Measurements from ENCODE around the gene MARCHF11. TPM values are rescaled to one million over a fixed set of nuclear protein-coding genes. Genes with fewer than 3 reads are reported as not detected.

MARCHF11 gene
- total RNA-seq, 4 donors from 2014 or later: not detected

GRCh38 chr5:16081376-16081955 is 98.1 kb downstream of the MARCHF11 start:
- no peaks in the 10 kb centered on the region for H3K27me3 ChIP-seq
- no peaks in the 10 kb centered on the region for H3K4me1 ChIP-seq
- H3K27ac ChIP-seq: no peak overlapping the region
- DNase-seq: no peak
- 86 to 87% methylated on average over 10 of the region's 10 CpGs for WGBS, 2 donors (ENCODE audit: low coverage in 1 of 2)
- H3K4me3 ChIP-seq: no peak overlapping the region
- intact Hi-C loops (cut with DNase I; ENCODE audit: low total_unique reads): no loop called here
- no peaks in the 10 kb centered on the region for H3K9me3 ChIP-seq
- no peaks in the 10 kb centered on the region for H3K36me3 ChIP-seq
- in situ Hi-C loops (cut with MboI; ENCODE audit: low pct_ligation_motif_present in 1 of 4, low pct_unique_long_range_greater_than_20kb in 1 of 4, low sequenced_read_pairs in 3 of 4): no loop called here
- TF ChIP-seq EP300 (IDR thresholded peaks at IDR 0.05; ENCODE audit: low read depth) (no peak), CTCF (IDR thresholded peaks at IDR 0.05) (no peak), POLR2A (IDR thresholded peaks at IDR 0.05) (no peak), POLR2AphosphoS5 (IDR thresholded peaks at IDR 0.05) (no peak)

GRCh38 chr5:16076657-16077056 is 102.9 kb downstream of the MARCHF11 start:
- Histone ChIP-seq H3K27ac (no peak overlapping the region), H3K4me3 (no peak overlapping the region), H3K4me1 (no peaks in the 10 kb centered on the region), H3K27me3 (no peaks in the 10 kb centered on the region), H3K36me3 (no peaks in the 10 kb centered on the region), H3K9me3 (no peaks in the 10 kb centered on the region)
- intact Hi-C loops (cut with DNase I; ENCODE audit: low total_unique reads) (no loop called here), in situ Hi-C loops (cut with MboI; ENCODE audit: low pct_ligation_motif_present in 1 of 4, low pct_unique_long_range_greater_than_20kb in 1 of 4, low sequenced_read_pairs in 3 of 4) (no loop called here)
- WGBS, 2 donors (ENCODE audit: low coverage in 1 of 2): 85 to 89% methylated on average over 2 to 7 of the region's 7 CpGs
- DNase-seq: no peak
- TF ChIP-seq POLR2AphosphoS5 (IDR thresholded peaks at IDR 0.05) (no peak), EP300 (IDR thresholded peaks at IDR 0.05; ENCODE audit: low read depth) (no peak), CTCF (IDR thresholded peaks at IDR 0.05) (no peak), POLR2A (IDR thresholded peaks at IDR 0.05) (no peak)

- TF ChIP-seq POLR2A (IDR thresholded peaks at IDR 0.05) (no peak), POLR2AphosphoS5 (IDR thresholded peaks at IDR 0.05) (no peak)
- in situ Hi-C loops (cut with MboI; ENCODE audit: low pct_ligation_motif_present in 1 of 4, low pct_unique_long_range_greater_than_20kb in 1 of 4, low sequenced_read_pairs in 3 of 4): no loop called here
These were observed 105.2 kb downstream of the MARCHF11 start for GRCh38 chr5:16074358-16074757.

GRCh38 chr5:16072616-16073015 is 107.0 kb downstream of the MARCHF11 start:
- Histone ChIP-seq H3K27ac (no peak overlapping the region), H3K4me1 (no peaks in the 10 kb centered on the region), H3K4me3 (no peak overlapping the region), H3K9me3 (no peaks in the 10 kb centered on the region), H3K27me3 (no peaks in the 10 kb centered on the region), H3K36me3 (no peaks in the 10 kb centered on the region)
- TF ChIP-seq EP300 (IDR thresholded peaks at IDR 0.05; ENCODE audit: low read depth): no peak
- 20 to 46% methylated on average over 1 to 2 of the region's 2 CpGs for WGBS, 2 donors (ENCODE audit: low coverage in 1 of 2)
- no peak for DNase-seq
- intact Hi-C loops (cut with DNase I; ENCODE audit: low total_unique reads): no loop called here
- in situ Hi-C loops (cut with MboI; ENCODE audit: low pct_ligation_motif_present in 1 of 4, low pct_unique_long_range_greater_than_20kb in 1 of 4, low sequenced_read_pairs in 3 of 4): no loop called here

More at GRCh38 chr5:16074358-16074757, 105.2 kb downstream of the MARCHF11 start:
- Histone ChIP-seq H3K4me3 (no peak overlapping the region), H3K27me3 (no peaks in the 10 kb centered on the region), H3K36me3 (no peaks in the 10 kb centered on the region), H3K9me3 (no peaks in the 10 kb centered on the region), H3K27ac (no peak overlapping the region), H3K4me1 (no peaks in the 10 kb centered on the region)
- 69 to 72% methylated on average over 4 of the region's 4 CpGs for WGBS, 2 donors (ENCODE audit: low coverage in 1 of 2)
- no peak for DNase-seq
- intact Hi-C loops (cut with DNase I; ENCODE audit: low total_unique reads): no loop called here

- DNase-seq: no peak
- no peak overlapping the region for H3K4me3 ChIP-seq
- intact Hi-C loops (cut with DNase I; ENCODE audit: low total_unique reads) (no loop called here), in situ Hi-C loops (cut with MboI; ENCODE audit: low pct_ligation_motif_present in 1 of 4, low pct_unique_long_range_greater_than_20kb in 1 of 4, low sequenced_read_pairs in 3 of 4) (no loop called here)
- no peak overlapping the region for H3K27ac ChIP-seq
- H3K36me3 ChIP-seq: no peaks in the 10 kb centered on the region
- H3K9me3 ChIP-seq: no peaks in the 10 kb centered on the region
- WGBS, 2 donors (ENCODE audit: low coverage in 1 of 2): 79 to 83% methylated on average over 4 to 7 of the region's 7 CpGs
- TF ChIP-seq POLR2A (IDR thresholded peaks at IDR 0.05) (no peak), POLR2AphosphoS5 (IDR thresholded peaks at IDR 0.05) (no peak), CTCF (IDR thresholded peaks at IDR 0.05) (no peak), EP300 (IDR thresholded peaks at IDR 0.05; ENCODE audit: low read depth) (no peak)
- H3K4me1 ChIP-seq: no peaks in the 10 kb centered on the region
- no peaks in the 10 kb centered on the region for H3K27me3 ChIP-seq
These were observed 112.2 kb downstream of the MARCHF11 start for GRCh38 chr5:16067415-16067814.

Measured in transverse colon (tissue), 4 donors.